Mesothelial cell of epicardium (in vitro differentiated cells): ENCODE results near the gene C19orf25. TPM values are rescaled to one million over a fixed set of nuclear protein-coding genes. Genes with fewer than 3 reads are reported as not detected.

Experiments
- DNase-seq, 2 experiments: peaks; one replicate each; pipeline ENCODE4 v3.0.0; 2021; ENCODE audit warnings: low spot score in 2 of 2; ENCODE audit not compliant: unreplicated experiment in 2 of 2
- H3K27ac Mint-ChIP-seq: 2 replicates; pipeline ENCODE4 v1.8.0; 2021; ENCODE audit warnings: mixed read lengths
- H3K27me3 Mint-ChIP-seq: 2 replicates; pipeline ENCODE4 v1.8.0; 2021; ENCODE audit warnings: low read depth, mixed read lengths
- H3K36me3 Mint-ChIP-seq: 2 replicates; pipeline ENCODE4 v1.8.0; 2021; ENCODE audit warnings: mixed read lengths
- H3K4me1 Mint-ChIP-seq: 2 replicates; pipeline ENCODE4 v1.8.0; 2021; ENCODE audit warnings: mixed read lengths
- H3K4me3 Mint-ChIP-seq: 2 replicates; pipeline ENCODE4 v1.8.0; 2021; ENCODE audit warnings: mild to moderate bottlenecking, moderate library complexity, mixed read lengths
- H3K9me3 Mint-ChIP-seq: 2 replicates; pipeline ENCODE4 v1.8.0; 2021; ENCODE audit warnings: mixed read lengths
- total RNA-seq: library from RNA; stranded (reverse); gene quantifications from 3 replicates; pipeline ENCODE4 v1.2.1, GENCODE V29; 2021
- TF ChIP-seq, protein P1 (sequence below): fragments of 200-600 bp; sonication (generic); IDR thresholded peaks from one replicate; pipeline ENCODE4 v1.5.0; 2021; ENCODE audit warnings: antibody characterized with exemption; ENCODE audit not compliant: unreplicated experiment

The C19orf25 gene
- total RNA-seq, 1 donor from 2014 or later: 29.4 TPM

DNA sequence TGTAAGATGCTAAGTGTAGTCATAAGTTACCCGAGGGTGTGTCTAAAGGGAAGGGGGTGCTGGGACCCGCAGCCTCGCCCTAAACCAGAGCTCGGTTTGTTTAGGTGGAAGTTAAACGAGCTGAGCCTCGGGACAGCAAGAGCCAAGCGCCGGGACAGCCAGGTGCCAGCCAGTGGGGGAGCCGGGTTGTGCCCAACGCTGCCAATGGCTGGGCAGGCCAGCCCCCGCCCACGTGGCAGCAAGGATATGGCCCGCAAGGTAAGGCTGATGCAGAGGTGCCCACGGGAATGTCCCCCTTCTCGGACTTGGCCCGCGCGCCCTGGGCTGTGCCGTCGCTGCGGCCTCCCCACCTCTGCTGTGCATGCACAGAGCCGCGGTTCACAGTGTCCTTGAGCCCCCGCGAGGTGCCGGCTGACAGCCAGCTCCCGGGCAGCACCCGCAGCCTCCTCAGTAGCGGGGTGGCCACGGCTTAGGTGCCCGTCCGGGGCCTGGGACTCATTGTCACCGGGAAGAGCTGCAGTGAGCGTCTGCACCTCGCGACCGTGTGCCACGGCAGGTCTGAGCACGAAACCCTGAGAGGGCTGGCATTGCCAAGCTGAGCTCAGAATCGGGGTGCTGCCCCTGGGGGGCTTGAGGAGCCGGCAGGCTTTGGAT is 50.1 kb downstream of the C19orf25 start:
- no peak for DNase-seq
- peaks cover 4% of the 10 kb centered on the region for H3K4me1 Mint-ChIP-seq
- no peaks in the 10 kb centered on the region for H3K27me3 Mint-ChIP-seq
- TF ChIP-seq, protein P1, sequence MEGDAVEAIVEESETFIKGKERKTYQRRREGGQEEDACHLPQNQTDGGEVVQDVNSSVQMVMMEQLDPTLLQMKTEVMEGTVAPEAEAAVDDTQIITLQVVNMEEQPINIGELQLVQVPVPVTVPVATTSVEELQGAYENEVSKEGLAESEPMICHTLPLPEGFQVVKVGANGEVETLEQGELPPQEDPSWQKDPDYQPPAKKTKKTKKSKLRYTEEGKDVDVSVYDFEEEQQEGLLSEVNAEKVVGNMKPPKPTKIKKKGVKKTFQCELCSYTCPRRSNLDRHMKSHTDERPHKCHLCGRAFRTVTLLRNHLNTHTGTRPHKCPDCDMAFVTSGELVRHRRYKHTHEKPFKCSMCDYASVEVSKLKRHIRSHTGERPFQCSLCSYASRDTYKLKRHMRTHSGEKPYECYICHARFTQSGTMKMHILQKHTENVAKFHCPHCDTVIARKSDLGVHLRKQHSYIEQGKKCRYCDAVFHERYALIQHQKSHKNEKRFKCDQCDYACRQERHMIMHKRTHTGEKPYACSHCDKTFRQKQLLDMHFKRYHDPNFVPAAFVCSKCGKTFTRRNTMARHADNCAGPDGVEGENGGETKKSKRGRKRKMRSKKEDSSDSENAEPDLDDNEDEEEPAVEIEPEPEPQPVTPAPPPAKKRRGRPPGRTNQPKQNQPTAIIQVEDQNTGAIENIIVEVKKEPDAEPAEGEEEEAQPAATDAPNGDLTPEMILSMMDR: no peak
- no peaks in the 10 kb centered on the region for H3K9me3 Mint-ChIP-seq
- H3K36me3 Mint-ChIP-seq: peaks cover 7% of the 10 kb centered on the region
- no peak overlapping the region for H3K27ac Mint-ChIP-seq
- H3K4me3 Mint-ChIP-seq: no peak overlapping the region

DNA sequence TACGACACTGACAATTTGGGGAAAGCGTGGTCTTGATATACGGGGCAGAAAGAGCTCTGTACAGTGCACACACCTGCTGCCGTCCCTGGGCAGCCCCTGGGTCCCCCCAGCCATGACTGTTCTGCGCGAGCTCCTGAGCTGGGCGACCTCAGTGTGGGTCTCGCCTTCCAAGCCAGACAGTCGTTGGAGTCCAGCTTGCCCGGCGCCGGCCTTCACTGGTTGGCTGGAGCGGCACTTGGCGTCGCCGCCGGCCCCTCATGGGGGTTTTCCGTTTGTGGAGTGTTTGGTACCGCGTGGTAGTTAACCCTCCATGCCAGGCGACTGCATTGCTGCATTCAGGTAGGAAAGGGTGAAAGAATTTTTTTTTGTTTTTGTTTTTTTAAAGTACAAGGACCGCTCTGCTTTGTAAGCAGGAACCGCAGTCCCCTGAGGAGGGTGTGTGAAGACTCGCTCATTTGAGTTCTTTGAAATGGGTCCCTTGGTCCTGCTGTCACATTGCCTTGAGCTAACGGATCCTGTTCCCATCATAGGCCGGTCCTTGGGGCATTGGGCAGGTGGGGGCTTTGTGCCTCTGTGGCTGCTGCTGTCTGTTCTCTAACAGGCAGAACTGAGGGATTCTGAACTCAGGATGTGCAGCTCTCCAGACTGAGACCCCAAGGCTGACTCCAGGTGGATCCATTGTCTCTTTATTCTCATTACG is 51.6 kb downstream of the C19orf25 start:
- TF ChIP-seq, protein P1: no peak
- Mint-ChIP-seq H3K27ac (no peak overlapping the region), H3K4me3 (no peak overlapping the region), H3K4me1 (peaks cover 6% of the 10 kb centered on the region), H3K36me3 (peaks cover 13% of the 10 kb centered on the region), H3K9me3 (no peaks in the 10 kb centered on the region), H3K27me3 (no peaks in the 10 kb centered on the region)
- no peak for DNase-seq

DNA sequence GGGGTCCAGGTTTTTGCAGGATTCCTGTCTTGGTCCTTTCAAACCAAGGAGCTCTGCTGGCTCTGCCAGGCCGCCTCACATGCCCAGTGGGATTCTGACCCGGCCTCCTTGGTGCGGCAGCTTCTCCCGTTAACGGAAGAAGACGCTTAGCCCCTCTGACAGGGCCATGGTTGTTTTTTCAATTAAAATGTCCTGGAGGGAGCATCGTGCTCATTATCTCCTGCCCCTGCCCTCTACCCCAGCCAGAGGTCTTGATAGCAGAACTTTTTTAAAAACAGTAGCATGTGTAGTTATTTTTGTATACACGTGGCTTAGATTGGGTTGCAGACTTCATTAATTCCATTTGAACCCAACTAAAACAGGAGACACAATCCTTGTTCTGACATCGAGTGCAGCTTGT is 52.3 kb downstream of the C19orf25 start:
- H3K4me1 Mint-ChIP-seq: peaks cover 6% of the 10 kb centered on the region
- H3K4me3 Mint-ChIP-seq: no peak overlapping the region
- TF ChIP-seq, protein P1: no peak
- peaks cover 13% of the 10 kb centered on the region for H3K36me3 Mint-ChIP-seq
- H3K27me3 Mint-ChIP-seq: no peaks in the 10 kb centered on the region
- DNase-seq: no peak
- no peaks in the 10 kb centered on the region for H3K9me3 Mint-ChIP-seq
- H3K27ac Mint-ChIP-seq: no peak overlapping the region

DNA sequence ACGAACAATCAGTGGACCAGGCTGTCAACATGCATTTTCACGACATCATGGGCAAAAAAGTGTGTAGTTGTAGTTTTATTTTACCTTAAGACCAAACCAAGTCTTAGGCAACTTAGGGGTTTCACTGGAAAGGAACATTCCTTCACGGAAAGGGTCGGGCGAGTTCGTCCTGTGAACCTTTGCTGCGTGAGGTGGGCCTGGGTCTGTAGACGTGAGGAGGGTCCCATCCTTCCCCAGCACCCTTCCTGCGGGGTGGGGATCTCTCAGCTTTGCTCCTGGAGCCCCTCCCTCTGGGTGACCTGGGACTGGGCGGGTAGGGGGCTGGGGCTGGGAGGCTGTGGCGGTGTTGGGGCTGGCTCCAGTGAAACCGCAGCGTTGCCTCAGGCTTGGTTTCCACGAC is 53.1 kb downstream of the C19orf25 start:
- Mint-ChIP-seq H3K4me3 (no peak overlapping the region), H3K27me3 (no peaks in the 10 kb centered on the region), H3K27ac (no peak overlapping the region), H3K36me3 (peaks cover 14% of the 10 kb centered on the region), H3K9me3 (no peaks in the 10 kb centered on the region), H3K4me1 (peaks cover 6% of the 10 kb centered on the region)
- no peak for DNase-seq
- TF ChIP-seq, protein P1: no peak

DNA sequence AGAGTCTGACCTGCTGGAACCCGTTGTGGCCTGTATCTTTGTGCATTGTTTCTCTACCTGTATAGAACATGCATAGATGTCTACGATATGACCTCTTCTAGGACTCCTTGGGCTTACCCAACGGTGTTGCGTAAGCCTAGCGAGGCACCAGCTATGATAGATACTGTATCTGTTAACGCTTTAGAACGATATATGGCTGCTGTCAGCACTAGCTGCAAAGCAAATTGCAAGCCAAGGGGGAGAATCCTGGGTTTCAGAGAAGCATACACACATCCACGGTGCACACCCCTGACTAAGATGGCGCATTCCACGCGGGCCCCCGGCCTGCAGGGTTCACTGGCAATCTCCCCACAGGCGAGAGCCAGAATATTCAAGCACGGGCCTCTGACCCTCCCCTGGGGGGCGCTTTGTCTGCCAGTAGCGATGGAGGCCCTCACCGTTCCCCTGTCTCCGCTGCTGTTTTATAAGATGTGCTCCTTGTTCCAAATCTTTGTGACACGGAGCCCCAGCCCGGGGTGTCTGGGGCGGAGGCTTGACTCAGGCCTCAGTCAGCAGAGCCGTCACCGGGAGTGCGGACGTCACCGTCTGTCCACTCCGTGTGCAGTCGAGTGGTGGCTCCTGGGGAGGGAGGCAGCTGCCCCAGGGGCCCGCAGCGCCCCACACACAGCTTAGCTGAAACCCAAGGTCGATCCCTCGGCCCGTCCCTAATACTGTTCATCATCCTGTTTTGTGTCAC is 53.7 kb downstream of the C19orf25 start:
- peaks cover 6% of the 10 kb centered on the region for H3K4me1 Mint-ChIP-seq
- TF ChIP-seq, protein P1: no peak
- H3K36me3 Mint-ChIP-seq: peaks cover 17% of the 10 kb centered on the region
- no peaks in the 10 kb centered on the region for H3K9me3 Mint-ChIP-seq
- no peak for DNase-seq
- no peaks in the 10 kb centered on the region for H3K27me3 Mint-ChIP-seq
- peak overlapping the region; percentile 66 for H3K27ac Mint-ChIP-seq
- no peak overlapping the region for H3K4me3 Mint-ChIP-seq
